ENCODE results near the gene CHD9.

CHD9 gene

GRCh38 chr16:53052519-53053501 is 2.0 kb upstream of the CHD9 start, which contains the start of gene CHD9NB:
Gene CHD9NB, minus strand, starts transcription at chr16:53052897. Its CDS starts 8,739 bp downstream, at chr16:53044158.
- no peaks in the 10 kb centered on the region for H3K27me3 ChIP-seq (ENCODE audit: control insufficient read depth in 1 of 2, insufficient read depth in 2 of 2, low read length in 2 of 2)
- no peaks in the 10 kb centered on the region for H3K36me3 ChIP-seq (ENCODE audit: insufficient read depth, low read length)
- H3K27ac ChIP-seq (ENCODE audit: low read depth, low read length): no peak within 1 kb of the TSS
- H3K9ac ChIP-seq (ENCODE audit: low read length): no peak within 1 kb of the TSS
- H3K4me1 ChIP-seq (ENCODE audit: insufficient read depth, low read length): peaks cover 13% of the 10 kb centered on the region
- H3K9me3 ChIP-seq (ENCODE audit: low read length): no peaks in the 10 kb centered on the region
- no peak within 1 kb of the TSS for H3K4me3 ChIP-seq (ENCODE audit: low read depth in 1 of 2, low read length in 2 of 2)

GRCh38 chr16:53053967-53054669 is 673 bp upstream of the CHD9 start:
- H3K4me3 ChIP-seq (ENCODE audit: low read depth in 1 of 2, low read length in 2 of 2): peak overlapping the region; percentile 72 to 83
- H3K27me3 ChIP-seq (ENCODE audit: control insufficient read depth in 1 of 2, insufficient read depth in 2 of 2, low read length in 2 of 2): no peaks in the 10 kb centered on the region
- H3K4me1 ChIP-seq (ENCODE audit: insufficient read depth, low read length): peaks cover 13% of the 10 kb centered on the region
- H3K9ac ChIP-seq (ENCODE audit: low read length): no peak overlapping the region
- no peaks in the 10 kb centered on the region for H3K36me3 ChIP-seq (ENCODE audit: insufficient read depth, low read length)
- no peaks in the 10 kb centered on the region for H3K9me3 ChIP-seq (ENCODE audit: low read length)
- H3K27ac ChIP-seq (ENCODE audit: low read depth, low read length): peak overlapping the region; percentile 97

DNA sequence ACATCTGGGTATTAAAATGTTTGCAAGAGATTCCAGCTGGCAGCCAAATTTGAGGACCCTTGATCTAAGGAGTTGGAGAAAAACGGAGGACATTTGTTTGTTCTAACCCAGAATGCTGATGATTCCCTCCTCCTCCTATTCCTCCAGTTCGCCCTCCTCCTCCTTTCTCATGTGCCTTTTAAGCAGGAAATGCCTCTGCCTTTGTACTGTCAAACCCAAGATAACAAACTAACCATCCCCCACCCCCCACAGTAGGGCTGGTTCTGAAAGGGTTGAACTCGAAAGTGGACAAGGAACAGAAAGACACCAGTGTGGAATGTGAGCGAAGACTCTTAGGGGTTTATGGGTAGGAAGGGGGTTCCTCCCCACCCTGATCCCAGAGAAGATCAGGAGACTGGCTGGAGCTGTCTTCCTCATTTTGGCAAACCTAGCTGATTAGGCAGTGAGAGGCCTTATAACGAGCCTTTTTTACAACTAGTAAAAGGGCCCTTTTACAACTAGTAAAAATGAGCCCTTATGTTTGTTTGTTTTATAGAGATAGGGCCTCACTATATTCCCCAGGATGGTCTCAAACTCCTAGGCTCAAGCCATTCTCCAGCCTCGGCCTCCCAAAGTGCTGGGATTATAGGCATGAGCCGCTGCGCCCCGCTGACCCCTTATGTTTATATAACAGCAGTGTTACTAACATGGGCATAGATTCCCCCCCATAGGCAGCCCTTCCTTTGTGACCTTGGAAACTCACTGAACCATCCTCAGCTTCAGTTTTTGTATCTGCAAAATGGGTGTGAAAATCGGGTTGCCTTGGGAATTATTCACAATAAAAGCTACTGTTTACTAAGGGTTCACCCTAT is 975 bp downstream of the CHD9 start:
- Histone ChIP-seq H3K9me3 (ENCODE audit: low read length) (no peaks in the 10 kb centered on the region), H3K9ac (ENCODE audit: low read length) (peak overlapping the region; percentile 4), H3K36me3 (ENCODE audit: insufficient read depth, low read length) (no peaks in the 10 kb centered on the region), H3K27ac (ENCODE audit: low read depth, low read length) (peak overlapping the region; percentile 97), H3K27me3 (ENCODE audit: control insufficient read depth in 1 of 2, insufficient read depth in 2 of 2, low read length in 2 of 2) (no peaks in the 10 kb centered on the region), H3K4me1 (ENCODE audit: insufficient read depth, low read length) (peaks cover 13% of the 10 kb centered on the region), H3K4me3 (ENCODE audit: low read depth in 1 of 2, low read length in 2 of 2) (peak overlapping the region; percentile 72 to 83)

- Histone ChIP-seq H3K9me3 (ENCODE audit: low read length) (no peaks in the 10 kb centered on the region), H3K9ac (ENCODE audit: low read length) (no peak overlapping the region), H3K4me1 (ENCODE audit: insufficient read depth, low read length) (peaks cover 13% of the 10 kb centered on the region), H3K4me3 (ENCODE audit: low read depth in 1 of 2, low read length in 2 of 2) (peak overlapping the region in 1 of 2 donors; percentile 72), H3K27me3 (ENCODE audit: control insufficient read depth in 1 of 2, insufficient read depth in 2 of 2, low read length in 2 of 2) (no peaks in the 10 kb centered on the region), H3K36me3 (ENCODE audit: insufficient read depth, low read length) (no peaks in the 10 kb centered on the region), H3K27ac (ENCODE audit: low read depth, low read length) (peak overlapping the region; percentile 97)
These were observed 1.6 kb downstream of the CHD9 start for GRCh38 chr16:53056392-53056881.

GRCh38 chr16:53057658-53058057 is 2.9 kb downstream of the CHD9 start:
- peaks cover 22% of the 10 kb centered on the region for H3K4me1 ChIP-seq (ENCODE audit: insufficient read depth, low read length)
- no peaks in the 10 kb centered on the region for H3K36me3 ChIP-seq (ENCODE audit: insufficient read depth, low read length)
- no peak overlapping the region for H3K9ac ChIP-seq (ENCODE audit: low read length)
- H3K9me3 ChIP-seq (ENCODE audit: low read length): no peaks in the 10 kb centered on the region
- no peaks in the 10 kb centered on the region for H3K27me3 ChIP-seq (ENCODE audit: control insufficient read depth in 1 of 2, insufficient read depth in 2 of 2, low read length in 2 of 2)
- no peak overlapping the region for H3K4me3 ChIP-seq (ENCODE audit: low read depth in 1 of 2, low read length in 2 of 2)
- no peak overlapping the region for H3K27ac ChIP-seq (ENCODE audit: low read depth, low read length)

- H3K4me3 ChIP-seq (ENCODE audit: low read depth in 1 of 2, low read length in 2 of 2): no peak overlapping the region
- H3K9ac ChIP-seq (ENCODE audit: low read length): no peak overlapping the region
- no peaks in the 10 kb centered on the region for H3K27me3 ChIP-seq (ENCODE audit: control insufficient read depth in 1 of 2, insufficient read depth in 2 of 2, low read length in 2 of 2)
- no peaks in the 10 kb centered on the region for H3K36me3 ChIP-seq (ENCODE audit: insufficient read depth, low read length)
- H3K4me1 ChIP-seq (ENCODE audit: insufficient read depth, low read length): peaks cover 22% of the 10 kb centered on the region
- no peaks in the 10 kb centered on the region for H3K9me3 ChIP-seq (ENCODE audit: low read length)
- H3K27ac ChIP-seq (ENCODE audit: low read depth, low read length): peak overlapping the region; percentile 24
These were observed 3.6 kb downstream of the CHD9 start for GRCh38 chr16:53058441-53058840.

GRCh38 chr16:53058882-53059281 is 4.1 kb downstream of the CHD9 start:
- Histone ChIP-seq H3K4me1 (ENCODE audit: insufficient read depth, low read length) (peaks cover 22% of the 10 kb centered on the region), H3K27me3 (ENCODE audit: control insufficient read depth in 1 of 2, insufficient read depth in 2 of 2, low read length in 2 of 2) (no peaks in the 10 kb centered on the region), H3K36me3 (ENCODE audit: insufficient read depth, low read length) (no peaks in the 10 kb centered on the region), H3K27ac (ENCODE audit: low read depth, low read length) (peak overlapping the region; percentile 24), H3K4me3 (ENCODE audit: low read depth in 1 of 2, low read length in 2 of 2) (no peak overlapping the region), H3K9ac (ENCODE audit: low read length) (no peak overlapping the region), H3K9me3 (ENCODE audit: low read length) (no peaks in the 10 kb centered on the region)

DNA sequence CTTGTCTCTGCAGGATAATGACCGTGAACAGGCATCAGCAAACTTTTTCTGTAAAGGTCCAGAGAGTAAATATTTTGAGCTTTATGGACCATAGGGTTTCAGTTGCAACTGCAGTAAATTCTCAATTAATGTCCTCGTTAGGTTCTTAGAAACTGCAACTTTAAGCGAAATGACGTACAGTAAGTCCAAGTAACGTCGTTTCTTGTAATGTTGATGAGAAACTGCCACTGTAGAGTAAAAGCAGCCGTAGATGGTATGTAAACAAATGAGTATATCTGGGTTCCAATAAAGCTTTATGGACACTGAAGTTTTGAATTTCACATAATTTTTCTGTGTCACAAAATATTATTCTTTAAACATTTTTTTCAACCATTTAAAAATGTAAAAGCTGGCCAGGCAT is 4.9 kb downstream of the CHD9 start:
- Histone ChIP-seq H3K4me1 (ENCODE audit: insufficient read depth, low read length) (peaks cover 22% of the 10 kb centered on the region), H3K27ac (ENCODE audit: low read depth, low read length) (peak overlapping the region; percentile 24)

GRCh38 chr16:53061256-53061655 is 6.5 kb downstream of the CHD9 start:
- H3K36me3 ChIP-seq (ENCODE audit: insufficient read depth, low read length): no peaks in the 10 kb centered on the region
- peaks cover 15% of the 10 kb centered on the region for H3K4me1 ChIP-seq (ENCODE audit: insufficient read depth, low read length)
- H3K9ac ChIP-seq (ENCODE audit: low read length): no peak overlapping the region
- no peaks in the 10 kb centered on the region for H3K9me3 ChIP-seq (ENCODE audit: low read length)
- H3K27me3 ChIP-seq (ENCODE audit: control insufficient read depth in 1 of 2, insufficient read depth in 2 of 2, low read length in 2 of 2): no peaks in the 10 kb centered on the region
- H3K27ac ChIP-seq (ENCODE audit: low read depth, low read length): no peak overlapping the region
- no peak overlapping the region for H3K4me3 ChIP-seq (ENCODE audit: low read depth in 1 of 2, low read length in 2 of 2)

More for the DNA sequence above, 4.9 kb downstream of the CHD9 start:
- no peaks in the 10 kb centered on the region for H3K9me3 ChIP-seq (ENCODE audit: low read length)
- H3K9ac ChIP-seq (ENCODE audit: low read length): no peak overlapping the region
- no peaks in the 10 kb centered on the region for H3K27me3 ChIP-seq (ENCODE audit: control insufficient read depth in 1 of 2, insufficient read depth in 2 of 2, low read length in 2 of 2)
- H3K36me3 ChIP-seq (ENCODE audit: insufficient read depth, low read length): no peaks in the 10 kb centered on the region
- no peak overlapping the region for H3K4me3 ChIP-seq (ENCODE audit: low read depth in 1 of 2, low read length in 2 of 2)

DNA sequence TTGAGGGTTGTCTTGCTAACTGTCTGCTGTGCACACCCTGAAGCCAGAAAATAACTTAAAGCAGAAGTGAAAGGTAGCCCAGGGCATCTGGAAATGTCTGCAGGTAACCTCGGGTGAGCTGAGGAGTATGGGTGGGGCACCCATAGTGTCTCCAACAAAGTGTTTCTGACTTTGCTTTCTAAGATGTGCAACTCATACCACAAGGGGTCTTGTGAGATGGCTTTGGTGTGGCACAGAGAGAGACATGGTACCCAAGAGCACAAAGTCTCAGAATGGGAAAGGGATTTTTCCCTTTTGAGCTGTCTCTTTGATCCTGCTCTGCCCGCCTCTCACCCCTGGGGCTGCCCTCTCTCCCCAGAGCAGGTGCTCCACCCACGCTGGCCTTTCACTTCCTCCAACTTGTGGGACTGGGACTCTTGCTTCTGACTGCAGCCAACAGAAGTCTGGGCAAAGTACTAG is 6.9 kb downstream of the CHD9 start:
- Histone ChIP-seq H3K9ac (ENCODE audit: low read length) (no peak overlapping the region), H3K36me3 (ENCODE audit: insufficient read depth, low read length) (no peaks in the 10 kb centered on the region), H3K9me3 (ENCODE audit: low read length) (no peaks in the 10 kb centered on the region), H3K27ac (ENCODE audit: low read depth, low read length) (no peak overlapping the region), H3K27me3 (ENCODE audit: control insufficient read depth in 1 of 2, insufficient read depth in 2 of 2, low read length in 2 of 2) (no peaks in the 10 kb centered on the region), H3K4me3 (ENCODE audit: low read depth in 1 of 2, low read length in 2 of 2) (no peak overlapping the region), H3K4me1 (ENCODE audit: insufficient read depth, low read length) (peaks cover 10% of the 10 kb centered on the region)

All from muscle layer of colon (tissue), 2 donors.